Measurements from ENCODE around the gene ADGRL2.

The ADGRL2 gene

DNA sequence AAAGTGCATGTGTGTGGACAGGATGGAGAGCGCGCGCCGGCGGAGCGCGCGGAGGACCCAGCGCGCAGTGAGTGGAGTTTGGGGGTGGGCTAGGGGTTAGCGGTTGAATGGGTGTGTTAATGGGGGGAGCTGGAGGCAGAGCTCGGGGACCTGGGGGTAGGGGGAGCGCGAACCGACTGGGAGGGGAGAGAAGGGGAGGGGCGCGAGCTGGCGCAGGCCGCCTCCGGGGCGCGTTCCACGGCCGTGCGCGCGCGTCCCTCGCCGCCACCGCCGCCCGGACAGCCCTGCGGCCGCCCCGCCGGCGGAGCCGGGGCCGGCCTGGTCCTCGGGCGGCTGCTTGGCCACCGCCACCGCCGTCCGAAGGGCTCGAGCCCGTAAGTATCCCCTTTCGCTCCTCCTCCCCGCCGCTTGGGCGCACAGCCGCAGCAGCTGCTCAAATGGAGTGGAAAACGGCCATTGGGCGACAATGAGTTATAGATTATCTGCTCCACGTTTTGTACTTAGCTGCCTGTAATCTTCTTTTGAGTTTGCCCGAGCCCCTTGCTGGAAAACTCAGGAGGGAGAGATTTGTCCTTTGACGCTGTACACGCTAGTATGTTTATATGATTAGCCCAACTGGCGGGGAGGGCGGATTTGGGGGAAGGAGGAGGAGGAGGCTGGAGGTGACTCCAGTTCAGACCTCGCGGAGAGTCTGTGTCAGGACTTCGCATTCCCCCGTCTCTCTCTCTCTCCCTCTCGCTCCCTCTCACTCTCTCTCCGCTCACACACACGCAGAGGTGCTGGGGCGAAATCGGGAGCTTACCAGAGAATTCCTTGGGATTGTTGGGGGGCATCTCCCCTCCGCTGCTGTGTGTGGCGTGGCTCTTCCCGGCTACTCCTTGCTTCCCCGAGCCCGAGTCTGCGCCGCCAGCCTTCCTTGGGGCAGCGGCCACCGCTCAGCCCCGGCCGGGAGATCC is at the start of gene ADGRL2:
Gene ADGRL2 (plus strand): TSS at position 240 of the 956 bp plus-strand sequence. CDS start 36,051 bp downstream, outside the sequence.
- DNase-seq (ENCODE audit: low read depth): peak; percentile 95
- peak within 1 kb of the TSS; percentile 86 for H3K4me3 ChIP-seq (replicated peaks; ENCODE audit: low read depth, low read length)
- TF ChIP-seq, protein P1, sequence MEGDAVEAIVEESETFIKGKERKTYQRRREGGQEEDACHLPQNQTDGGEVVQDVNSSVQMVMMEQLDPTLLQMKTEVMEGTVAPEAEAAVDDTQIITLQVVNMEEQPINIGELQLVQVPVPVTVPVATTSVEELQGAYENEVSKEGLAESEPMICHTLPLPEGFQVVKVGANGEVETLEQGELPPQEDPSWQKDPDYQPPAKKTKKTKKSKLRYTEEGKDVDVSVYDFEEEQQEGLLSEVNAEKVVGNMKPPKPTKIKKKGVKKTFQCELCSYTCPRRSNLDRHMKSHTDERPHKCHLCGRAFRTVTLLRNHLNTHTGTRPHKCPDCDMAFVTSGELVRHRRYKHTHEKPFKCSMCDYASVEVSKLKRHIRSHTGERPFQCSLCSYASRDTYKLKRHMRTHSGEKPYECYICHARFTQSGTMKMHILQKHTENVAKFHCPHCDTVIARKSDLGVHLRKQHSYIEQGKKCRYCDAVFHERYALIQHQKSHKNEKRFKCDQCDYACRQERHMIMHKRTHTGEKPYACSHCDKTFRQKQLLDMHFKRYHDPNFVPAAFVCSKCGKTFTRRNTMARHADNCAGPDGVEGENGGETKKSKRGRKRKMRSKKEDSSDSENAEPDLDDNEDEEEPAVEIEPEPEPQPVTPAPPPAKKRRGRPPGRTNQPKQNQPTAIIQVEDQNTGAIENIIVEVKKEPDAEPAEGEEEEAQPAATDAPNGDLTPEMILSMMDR (IDR thresholded peaks at IDR 0.05; ENCODE audit: low read length, missing control alignments): no peak

DNA sequence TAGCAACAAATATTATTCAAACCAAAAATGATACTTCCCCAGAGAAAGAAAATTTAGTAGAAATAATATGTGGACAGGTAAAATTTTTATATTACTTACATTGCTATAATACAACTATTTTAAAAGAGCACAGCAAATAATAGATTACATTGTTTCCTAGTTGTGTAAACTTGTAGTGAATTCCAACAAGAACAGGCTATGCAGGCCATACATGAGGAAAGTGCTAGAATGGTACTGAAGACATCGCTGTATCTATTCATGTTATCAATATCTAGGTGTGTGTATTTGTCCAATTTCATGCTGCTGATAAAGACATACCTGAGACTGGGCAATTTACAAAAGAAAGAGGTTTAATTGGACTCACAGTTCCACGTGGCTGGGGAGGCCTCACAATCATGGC is 47.9 kb upstream of the ADGRL2 start:
- H3K4me3 ChIP-seq (replicated peaks; ENCODE audit: low read depth, low read length): no peak overlapping the region
- no peak for DNase-seq (ENCODE audit: low read depth)
- TF ChIP-seq, protein P1 (IDR thresholded peaks at IDR 0.05; ENCODE audit: low read length, missing control alignments): no peak

DNA sequence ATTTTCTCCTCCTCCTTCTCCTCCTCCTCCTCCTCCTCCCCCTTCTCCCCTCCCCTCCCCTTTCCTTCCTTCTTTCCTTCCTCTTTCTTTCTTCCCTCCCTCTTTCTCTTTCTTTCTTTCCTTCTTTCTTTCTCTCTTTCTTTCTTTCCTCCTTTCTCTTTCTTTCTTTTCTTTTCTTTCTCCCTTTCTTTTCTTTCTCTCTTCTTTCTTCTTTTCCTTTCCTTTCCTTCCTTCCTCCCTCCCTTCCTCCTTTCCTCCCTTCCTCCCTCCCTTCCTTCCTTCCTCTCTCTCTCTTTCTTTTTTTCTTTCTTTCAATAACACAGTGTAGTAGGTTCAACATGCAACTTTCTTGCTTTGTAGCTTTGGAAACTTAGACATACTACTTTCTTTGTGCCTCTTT is 46.3 kb upstream of the ADGRL2 start:
- no peak for DNase-seq (ENCODE audit: low read depth)
- TF ChIP-seq, protein P1 (IDR thresholded peaks at IDR 0.05; ENCODE audit: low read length, missing control alignments): no peak
- no peak overlapping the region for H3K4me3 ChIP-seq (replicated peaks; ENCODE audit: low read depth, low read length)

DNA sequence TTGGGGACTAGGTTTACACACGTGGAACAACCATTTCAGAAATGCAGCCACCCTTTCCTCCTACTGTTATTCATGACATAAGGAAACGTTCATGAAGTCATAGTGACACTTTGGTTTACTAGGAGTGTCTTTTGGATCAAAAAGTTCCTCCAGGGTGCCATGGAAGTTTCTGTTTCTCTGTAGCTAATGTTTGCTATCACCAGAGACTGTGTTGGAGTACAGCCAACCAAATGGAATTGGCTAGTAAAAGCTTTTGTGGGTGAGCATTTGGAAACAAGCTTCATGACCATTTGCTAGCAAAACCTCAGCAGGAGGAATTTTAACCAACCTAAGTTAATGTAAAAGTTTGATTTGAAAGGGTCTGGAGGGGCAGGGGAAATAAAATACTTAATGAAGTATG is 43.9 kb upstream of the ADGRL2 start:
- DNase-seq (ENCODE audit: low read depth): peak; percentile 33
- TF ChIP-seq, protein P1 (IDR thresholded peaks at IDR 0.05; ENCODE audit: low read length, missing control alignments): no peak

DNA sequence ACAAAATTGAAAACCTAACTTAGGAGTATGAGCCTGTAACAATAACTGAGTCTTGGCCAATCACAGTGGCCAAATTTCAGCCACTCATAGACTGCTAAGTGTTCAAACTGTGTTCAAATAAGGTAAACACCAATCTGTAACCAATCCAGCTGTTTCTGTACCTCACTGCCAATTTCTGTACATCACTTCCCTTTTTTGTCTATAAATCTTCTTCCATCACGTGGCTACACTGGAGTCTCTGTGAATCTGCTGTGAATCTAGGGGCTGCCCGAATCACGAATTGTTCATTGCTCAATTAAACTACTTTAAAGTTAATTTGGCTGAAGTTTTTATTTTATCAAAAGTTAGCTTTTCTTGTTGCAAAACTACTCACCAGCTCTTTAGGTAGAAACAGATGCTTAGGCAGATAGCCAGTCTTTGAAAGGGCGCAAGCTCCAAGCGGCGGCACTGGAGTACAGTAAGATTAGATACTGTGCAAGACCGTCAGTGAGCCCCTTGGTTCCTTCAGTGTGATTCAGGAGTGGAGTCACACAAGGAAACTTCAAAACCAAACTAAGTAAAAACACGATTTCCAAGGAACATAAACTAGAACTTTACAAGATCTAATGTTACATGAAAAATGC is 43.2 kb upstream of the ADGRL2 start:
- DNase-seq (ENCODE audit: low read depth): no peak
- TF ChIP-seq, protein P1 (IDR thresholded peaks at IDR 0.05; ENCODE audit: low read length, missing control alignments): no peak
- H3K4me3 ChIP-seq (replicated peaks; ENCODE audit: low read depth, low read length): no peak overlapping the region

More for the DNA sequence above, 43.9 kb upstream of the ADGRL2 start:
- H3K4me3 ChIP-seq (replicated peaks; ENCODE audit: low read depth, low read length): no peak overlapping the region

DNA sequence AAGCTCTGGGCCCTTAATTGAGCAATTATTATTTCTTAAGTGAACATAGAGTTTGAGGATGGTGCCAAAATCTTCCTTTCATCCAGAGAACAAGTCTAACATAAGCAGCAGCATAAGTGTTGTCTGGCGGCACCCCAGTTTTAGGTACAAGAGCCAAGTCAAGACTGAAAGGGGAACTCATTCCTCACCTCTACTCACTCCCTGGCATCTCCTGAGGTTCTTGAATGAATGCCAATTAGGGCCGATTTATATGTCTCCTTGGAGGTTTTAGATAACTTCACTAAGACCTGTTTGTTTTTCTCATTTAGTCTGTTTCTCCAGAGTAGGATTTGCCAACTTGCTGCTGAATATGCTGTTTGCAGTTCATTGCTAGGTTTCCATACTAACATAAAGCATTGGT is 42.6 kb upstream of the ADGRL2 start:
- no peak for DNase-seq (ENCODE audit: low read depth)
- H3K4me3 ChIP-seq (replicated peaks; ENCODE audit: low read depth, low read length): no peak overlapping the region
- TF ChIP-seq, protein P1 (IDR thresholded peaks at IDR 0.05; ENCODE audit: low read length, missing control alignments): no peak
